Measurements from ENCODE around the gene XPO5.

GRCh38 chr6:43625393-43625992 lies 49.7 kb upstream of the XPO5 start:
- TF ChIP-seq EZH2 (IDR thresholded peaks at IDR 0.05; ENCODE audit: insufficient read depth, low read length) (no peak), CTCF (IDR thresholded peaks at IDR 0.05; ENCODE audit: insufficient read depth, low read depth, low read length) (no peak)
